ENCODE data around the gene ADCY5.
A peak's percentile ranks its signal among the peaks of the same experiment; 100 is the strongest.
"Not testable (repeated sequence)": the region's sequence is repeated elsewhere in the genome, so short reads cannot be mapped to it uniquely, and the experiment has no call there.

Gene ADCY5

GRCh38 chr3:123277106-123277505 lies 171.8 kb downstream of the ADCY5 start:
- no peak for DNase-seq (ENCODE audit: low read depth in 4 of 4, low spot score in 1 of 4)

- DNase-seq (ENCODE audit: low read depth in 4 of 4, low spot score in 1 of 4), result no peak
Measured at GRCh38 chr3:123276346-123277006, 172.4 kb downstream of the ADCY5 start.

GRCh38 chr3:123275691-123276090 lies 173.2 kb downstream of the ADCY5 start:
- no peak for DNase-seq (ENCODE audit: low read depth in 4 of 4, low spot score in 1 of 4)

GRCh38 chr3:123272547-123272946 lies 176.3 kb downstream of the ADCY5 start:
- no peak for DNase-seq (ENCODE audit: low read depth in 4 of 4, low spot score in 1 of 4)

GRCh38 chr3:123271466-123272159 lies 177.3 kb downstream of the ADCY5 start:
- no peak for DNase-seq (ENCODE audit: low read depth in 4 of 4, low spot score in 1 of 4)

- no peak for DNase-seq (ENCODE audit: low read depth in 4 of 4, low spot score in 1 of 4)
Measured at GRCh38 chr3:123270818-123271217, 178.1 kb downstream of the ADCY5 start.

GRCh38 chr3:123267821-123268220 lies 181.1 kb downstream of the ADCY5 start:
- no peak for DNase-seq (ENCODE audit: low read depth in 4 of 4, low spot score in 1 of 4)

GRCh38 chr3:123263941-123264340 lies 184.9 kb downstream of the ADCY5 start:
- DNase-seq (ENCODE audit: low read depth in 4 of 4, low spot score in 1 of 4), result no peak

- DNase-seq (ENCODE audit: low read depth in 4 of 4, low spot score in 1 of 4), result no peak
Measured at GRCh38 chr3:123262868-123263267, 186.0 kb downstream of the ADCY5 start.

GRCh38 chr3:123262226-123262625 lies 186.7 kb downstream of the ADCY5 start:
- DNase-seq (ENCODE audit: low read depth in 4 of 4, low spot score in 1 of 4), result no peak

GRCh38 chr3:123261666-123262065 lies 187.2 kb downstream of the ADCY5 start:
- no peak for DNase-seq (ENCODE audit: low read depth in 4 of 4, low spot score in 1 of 4)

GRCh38 chr3:123258811-123259420 lies 190.0 kb downstream of the ADCY5 start:
- no peak for DNase-seq (ENCODE audit: low read depth in 4 of 4, low spot score in 1 of 4)

- no peak for DNase-seq (ENCODE audit: low read depth in 4 of 4, low spot score in 1 of 4)
Measured at GRCh38 chr3:123258359-123258758, 190.5 kb downstream of the ADCY5 start.

GRCh38 chr3:123256256-123256655 lies 192.6 kb downstream of the ADCY5 start:
- no peak for DNase-seq (ENCODE audit: low read depth in 4 of 4, low spot score in 1 of 4)

- DNase-seq (ENCODE audit: low read depth in 4 of 4, low spot score in 1 of 4), result no peak
Measured at GRCh38 chr3:123246866-123247265, 202.0 kb downstream of the ADCY5 start.

- peak in 1 of 4 experiments; percentile 0 for DNase-seq (ENCODE audit: low read depth in 4 of 4, low spot score in 1 of 4)
Measured at GRCh38 chr3:123244128-123244527, 204.8 kb downstream of the ADCY5 start.

GRCh38 chr3:123239756-123240155 lies 209.1 kb downstream of the ADCY5 start:
- DNase-seq (ENCODE audit: low read depth in 4 of 4, low spot score in 1 of 4), result no peak

GRCh38 chr3:123239186-123239585 lies 209.7 kb downstream of the ADCY5 start:
- DNase-seq (ENCODE audit: low read depth in 4 of 4, low spot score in 1 of 4), result not testable (repeated sequence)

- no peak for DNase-seq (ENCODE audit: low read depth in 4 of 4, low spot score in 1 of 4)
Measured at GRCh38 chr3:123236902-123237301, 212.0 kb downstream of the ADCY5 start.

Data from stimulated activated CD4-positive, alpha-beta T cell treated with anti-CD3 and anti-CD28 coated beads, Interleukin-1b, Interleukin-23, amount 100 ng/mL, for 24 hours (primary cell).